WTC11 (cell line): ENCODE results near the gene SDC1.

Experiments
- ATF6 ChIP-seq: sonication (generic); formaldehyde crosslinking; IDR thresholded peaks from 2 replicates; pipeline ENCODE4 v1.8.1; 2023; ENCODE audit warnings: mild to moderate bottlenecking, missing genetic modification reagents
- CTCF ChIP-seq: fragments of 200-600 bp; IDR thresholded peaks from 2 replicates; pipeline ENCODE4 v1.8.0; 2022; ENCODE audit warnings: antibody characterized with exemption
- HMGXB4 ChIP-seq: sonication (generic); formaldehyde crosslinking; IDR thresholded peaks from 2 replicates; pipeline ENCODE4 v1.8.1; 2023; ENCODE audit warnings: mild to moderate bottlenecking, moderate library complexity, missing genetic modification reagents
- IRF1 ChIP-seq: sonication (generic); formaldehyde crosslinking; IDR thresholded peaks from 2 replicates; pipeline ENCODE4 v1.8.0; 2023; ENCODE audit warnings: missing genetic modification reagents
- NFYB ChIP-seq: sonication (generic); formaldehyde crosslinking; conservative IDR thresholded peaks from 2 replicates; pipeline ENCODE4 v1.8.0; 2022; ENCODE audit warnings: low read depth, missing genetic modification reagents
- RELA ChIP-seq: sonication (generic); formaldehyde crosslinking; IDR thresholded peaks from 2 replicates; pipeline ENCODE4 v1.8.1; 2022; ENCODE audit warnings: missing genetic modification reagents, mild to moderate bottlenecking, borderline replicate concordance
- SP1 ChIP-seq: sonication (generic); formaldehyde crosslinking; conservative IDR thresholded peaks from 2 replicates; pipeline ENCODE4 v1.8.1; 2022; ENCODE audit warnings: missing genetic modification reagents
- USF1 ChIP-seq: sonication (generic); formaldehyde crosslinking; IDR thresholded peaks from 2 replicates; pipeline ENCODE4 v1.8.0; 2022; ENCODE audit warnings: mild to moderate bottlenecking, missing genetic modification reagents

- TF ChIP-seq CTCF (no peak), ATF6 (CRISPR knock-in tag) (no peak), USF1 (CRISPR knock-in tag) (no peak), NFYB (CRISPR knock-in tag) (no peak), HMGXB4 (CRISPR knock-in tag) (no peak), SP1 (CRISPR knock-in tag) (no peak), RELA (no peak), IRF1 (CRISPR knock-in tag) (no peak)
These were observed 53.4 kb downstream of the SDC1 start for GRCh38 chr2:20171445-20171977.
